Stimulated activated CD8-positive, alpha-beta memory T cell treated with anti-CD3 and anti-CD28 coated beads, Interleukin-12 subunit alpha, Interleukin-12 subunit beta, amount 100 ng/mL, for 24 hours (primary cell): ENCODE measurements around the gene CDH4.
"Not testable (repeated sequence)": the region's sequence is repeated elsewhere in the genome, so short reads cannot be mapped to it uniquely, and the experiment has no call there.

Experiments
- DNase-seq: peaks from one replicate; pipeline ENCODE4 v3.0.0-alpha.2; 2020; ENCODE audit errors: extremely low read depth

CDH4 gene

DNA sequence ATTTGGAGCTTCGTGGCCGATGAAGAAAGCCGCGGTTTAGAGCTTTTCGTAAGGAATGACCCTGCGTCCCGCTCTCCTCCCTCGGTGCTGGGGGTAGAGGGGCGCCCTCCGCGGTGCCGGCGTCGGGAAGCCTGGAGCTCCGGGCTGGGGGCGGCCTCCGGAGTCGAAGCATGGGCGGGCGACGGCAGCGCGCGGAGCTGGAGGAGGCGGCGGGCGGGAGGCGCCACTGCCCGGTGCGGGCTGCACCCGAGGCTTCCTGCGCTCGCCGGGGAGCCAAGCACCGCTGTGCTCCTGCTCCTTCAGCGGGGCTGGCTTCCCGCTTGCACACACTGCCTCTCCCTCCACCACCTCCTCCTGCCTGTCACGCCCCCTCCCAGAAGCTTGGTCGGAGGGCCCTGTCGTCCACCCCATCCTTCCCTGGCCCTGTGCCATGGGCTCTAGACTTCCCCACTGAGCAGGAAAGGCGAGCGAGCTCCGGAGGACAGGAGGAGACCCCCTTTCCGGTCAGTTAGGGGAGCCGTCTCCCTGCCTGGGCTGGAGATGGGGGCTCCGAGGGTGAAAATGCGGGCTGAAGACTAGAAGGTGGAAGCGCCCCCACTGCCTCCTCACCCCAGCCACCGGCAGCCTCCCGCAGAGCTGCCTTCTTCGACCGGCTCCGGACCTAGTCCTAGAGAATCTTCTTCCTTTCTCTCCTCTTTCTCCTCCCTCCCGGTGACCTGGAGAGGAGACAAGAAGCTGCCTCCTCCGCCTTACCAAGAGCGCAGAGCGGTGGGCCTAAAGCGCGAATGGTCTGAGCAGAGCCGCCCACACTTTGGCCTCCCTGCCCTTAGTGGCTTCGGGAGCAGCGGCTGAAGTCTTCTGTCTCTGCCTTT is 1.8 kb downstream of the CDH4 start:
- no peak for DNase-seq

DNA sequence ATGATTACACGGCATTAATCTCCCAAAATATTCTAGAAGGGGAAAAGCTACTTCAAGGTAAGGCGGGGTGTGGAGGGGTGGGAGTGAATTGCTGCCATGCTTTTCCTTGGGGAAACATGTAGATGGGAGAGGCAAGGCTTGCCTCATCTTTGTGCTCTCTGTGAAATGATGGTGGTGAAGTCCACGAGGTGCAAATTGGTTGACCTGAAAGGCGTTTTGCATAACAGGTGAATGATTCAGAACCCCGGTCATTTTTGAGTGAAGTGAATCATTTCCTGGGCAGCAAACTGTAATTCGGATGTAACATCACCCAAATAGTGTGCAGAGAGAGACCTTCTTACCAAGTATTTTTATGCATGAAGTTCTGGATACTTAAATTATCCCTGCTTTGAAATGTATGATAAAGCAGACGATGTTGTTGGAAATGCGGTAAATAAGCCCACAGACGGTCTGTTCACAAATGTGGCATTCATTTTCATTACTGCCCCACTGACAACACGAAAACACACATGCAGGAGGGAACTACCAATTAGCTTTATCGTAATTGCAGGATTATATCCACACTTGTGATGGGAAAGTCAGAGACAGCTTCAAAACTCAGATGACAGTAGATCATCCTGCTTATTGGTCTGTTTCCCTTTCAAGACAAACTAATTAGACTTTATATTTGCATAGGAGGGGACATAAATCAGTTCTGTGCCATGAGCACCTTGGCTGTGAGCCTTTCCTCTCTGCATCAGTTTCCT is 3.0 kb downstream of the CDH4 start:
- no peak for DNase-seq

DNA sequence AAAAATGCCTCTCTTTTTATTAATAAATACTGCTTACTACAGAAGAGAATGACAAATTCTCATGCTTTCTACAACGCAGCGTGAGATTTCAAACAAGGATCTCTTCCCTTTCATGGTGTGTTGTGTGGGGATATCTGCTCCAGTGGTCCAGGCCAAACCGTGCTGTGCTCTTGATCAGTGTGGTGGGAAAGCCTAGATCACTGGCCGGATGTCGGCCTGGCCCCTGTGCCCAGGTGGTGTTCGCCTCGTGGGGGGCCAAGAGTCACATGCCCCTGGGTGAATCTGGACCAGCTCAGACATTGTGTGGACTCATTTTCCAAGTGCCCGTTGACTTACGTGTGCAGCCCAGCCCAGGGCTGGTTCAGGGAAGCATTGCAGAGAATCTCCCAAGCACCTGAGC is 4.3 kb downstream of the CDH4 start:
- DNase-seq: no peak

DNA sequence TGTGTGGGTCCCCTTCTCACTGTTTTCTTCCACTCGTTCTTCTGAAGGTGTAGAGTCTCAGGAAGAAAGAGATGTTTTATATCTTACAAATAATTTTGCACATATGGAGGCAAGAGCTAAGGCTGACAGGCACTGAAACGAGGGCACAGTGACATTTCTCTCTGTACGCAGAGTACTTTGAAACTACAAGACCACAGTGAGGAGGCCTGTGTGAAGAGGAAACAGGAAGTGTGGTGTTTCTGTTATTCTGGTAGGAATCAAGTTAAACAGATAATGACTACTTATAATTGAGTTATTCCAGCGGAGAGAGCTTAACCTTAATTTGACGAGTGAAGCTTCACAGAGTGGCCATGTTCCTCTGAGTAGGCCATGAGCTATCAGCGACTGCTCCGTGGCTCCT is 4.8 kb downstream of the CDH4 start:
- DNase-seq: no peak

DNA sequence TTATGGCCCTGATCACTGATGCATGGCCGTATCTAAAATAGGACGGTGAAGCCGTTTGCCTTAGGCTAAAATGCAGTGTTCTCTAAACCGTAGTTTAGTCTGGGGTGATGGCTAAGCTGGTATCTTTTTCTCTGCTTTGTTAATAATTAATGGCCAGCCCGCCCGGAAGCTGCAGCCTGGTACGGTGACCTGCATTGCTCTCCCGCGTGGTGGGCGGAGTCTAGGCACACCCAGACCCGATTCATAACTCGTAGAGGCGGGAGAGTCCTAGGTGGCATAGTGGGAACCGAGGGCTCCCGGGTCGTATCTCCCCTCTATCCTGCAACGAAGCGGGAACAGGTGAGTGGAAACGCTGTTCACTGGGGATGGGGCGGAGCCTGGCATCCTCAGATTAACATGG is 5.5 kb downstream of the CDH4 start:
- DNase-seq: no peak

DNA sequence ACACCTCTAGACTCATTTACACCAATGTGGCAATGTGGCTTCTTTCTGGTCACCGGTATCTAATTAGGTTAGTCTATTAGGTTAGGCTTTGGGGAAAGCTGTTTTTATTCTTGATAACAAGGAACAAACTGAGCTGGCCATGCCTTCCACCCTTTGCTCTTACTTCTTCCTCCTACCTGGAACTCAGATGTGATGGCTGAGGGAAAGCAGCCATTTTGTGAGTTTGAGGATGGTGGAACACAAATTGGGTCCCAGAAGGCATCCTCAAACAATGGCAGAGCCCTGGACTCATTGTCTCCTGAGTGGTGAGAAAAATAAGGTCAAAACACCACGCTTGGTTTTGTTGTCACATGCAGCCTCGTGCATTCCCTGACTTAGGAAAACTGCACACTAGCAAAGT is 7.7 kb downstream of the CDH4 start:
- no peak for DNase-seq

DNA sequence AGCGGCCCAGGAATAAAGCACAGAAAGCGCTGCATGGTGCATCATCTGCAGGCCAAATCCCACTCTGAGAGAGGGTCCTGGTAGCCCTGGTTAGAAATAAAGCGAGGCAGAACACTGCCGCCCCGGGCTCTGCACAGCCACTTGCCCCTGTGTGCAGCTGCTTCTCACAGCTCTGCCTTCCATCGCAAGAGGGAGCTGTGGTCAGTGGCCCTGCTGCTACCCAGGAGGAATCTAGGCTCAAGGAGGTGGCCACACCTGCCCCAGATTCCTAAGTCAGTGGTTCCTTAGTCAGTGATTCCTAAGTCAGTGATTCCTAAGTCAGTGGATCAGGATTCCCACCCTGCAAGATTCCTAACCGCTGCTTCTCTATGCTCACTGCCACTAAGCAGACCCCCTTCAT is 8.8 kb downstream of the CDH4 start:
- DNase-seq: no peak

DNA sequence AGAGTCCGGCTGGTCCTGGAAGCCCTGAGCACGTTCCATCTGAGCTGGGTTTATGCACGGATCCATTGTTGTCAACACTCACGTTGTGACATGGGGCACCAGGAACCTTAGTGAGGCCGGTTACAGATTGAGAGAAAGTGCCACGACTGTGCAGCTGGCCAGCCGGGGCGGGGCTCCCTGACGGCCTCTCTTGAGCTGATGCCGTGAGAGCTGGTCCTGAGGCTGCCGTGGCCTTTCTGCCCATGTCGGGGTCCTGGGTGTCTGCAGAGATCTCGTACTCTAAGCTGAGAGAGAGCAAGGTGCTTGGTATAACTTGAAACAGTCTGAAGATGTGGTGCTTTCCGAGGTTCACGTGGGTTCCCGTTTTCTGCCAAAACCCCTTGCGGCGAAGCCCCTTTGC is 10.0 kb downstream of the CDH4 start:
- no peak for DNase-seq

DNA sequence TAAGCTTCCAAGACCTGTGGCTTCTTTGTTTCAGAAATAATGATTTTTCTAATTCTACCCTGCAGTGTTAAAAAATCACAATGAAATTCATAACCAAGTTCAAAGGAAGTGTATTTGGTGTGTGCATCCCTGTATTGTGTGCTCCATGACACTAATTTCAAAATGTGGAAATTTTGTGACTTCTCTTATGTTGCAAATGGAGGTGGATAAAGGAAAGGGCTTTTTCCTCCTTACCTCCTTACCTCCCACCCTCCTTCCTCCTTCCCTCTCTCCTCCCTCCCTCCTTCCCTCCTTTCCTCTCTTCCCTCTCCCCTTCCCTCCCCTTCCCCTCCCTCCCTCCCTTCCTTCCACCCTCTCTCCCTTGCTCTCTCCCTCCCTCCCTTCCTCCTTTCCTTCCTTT is 10.5 kb downstream of the CDH4 start:
- DNase-seq: no peak

DNA sequence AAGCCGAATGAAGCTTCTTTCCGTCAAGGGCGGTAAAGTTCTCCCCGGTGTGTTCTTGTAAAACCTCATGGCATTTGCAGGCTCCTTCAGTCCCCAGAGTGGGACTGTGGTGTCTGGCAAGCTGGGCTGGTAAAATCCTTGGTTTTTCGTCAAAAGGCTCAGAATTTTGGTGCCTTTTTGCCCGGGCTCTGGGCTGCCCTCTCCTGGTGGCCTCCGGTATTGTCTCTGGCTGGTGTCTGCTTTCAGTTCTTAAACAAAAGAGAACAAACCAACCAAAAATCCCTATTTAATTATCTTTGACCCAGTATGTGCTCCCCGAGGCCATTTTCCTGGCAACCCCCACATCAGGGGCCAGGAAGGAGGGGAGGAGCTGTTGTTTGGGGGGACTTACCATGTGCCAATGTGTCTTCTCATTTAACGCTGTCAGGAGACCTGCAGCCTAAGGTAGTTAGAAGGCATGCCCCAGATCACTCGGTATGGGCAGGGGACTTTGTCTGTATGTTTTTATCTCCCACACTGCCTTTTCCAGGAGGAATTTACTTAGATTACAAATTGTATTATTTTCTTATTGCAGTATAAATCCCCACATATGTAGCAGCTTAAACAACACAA is 11.1 kb downstream of the CDH4 start:
- DNase-seq: no peak

DNA sequence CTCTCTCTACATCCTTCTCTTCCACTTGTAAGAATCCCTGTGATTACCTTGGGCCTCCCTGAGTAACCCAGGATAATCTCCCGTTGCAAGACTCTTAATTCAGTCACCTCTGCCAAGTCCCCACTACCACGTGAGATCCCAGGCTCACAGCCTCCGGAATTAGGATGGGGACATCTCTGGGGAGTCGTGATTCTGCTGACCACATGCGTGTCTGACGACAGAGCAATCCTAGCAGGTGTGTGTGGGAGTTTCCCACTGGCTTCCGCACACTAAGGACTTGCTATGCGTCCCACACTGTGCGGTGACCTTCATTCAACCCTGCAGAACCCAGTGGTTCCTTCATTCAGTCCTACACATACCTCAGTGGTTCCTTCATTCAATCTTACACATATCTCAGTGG is 11.9 kb downstream of the CDH4 start:
- no peak for DNase-seq

DNA sequence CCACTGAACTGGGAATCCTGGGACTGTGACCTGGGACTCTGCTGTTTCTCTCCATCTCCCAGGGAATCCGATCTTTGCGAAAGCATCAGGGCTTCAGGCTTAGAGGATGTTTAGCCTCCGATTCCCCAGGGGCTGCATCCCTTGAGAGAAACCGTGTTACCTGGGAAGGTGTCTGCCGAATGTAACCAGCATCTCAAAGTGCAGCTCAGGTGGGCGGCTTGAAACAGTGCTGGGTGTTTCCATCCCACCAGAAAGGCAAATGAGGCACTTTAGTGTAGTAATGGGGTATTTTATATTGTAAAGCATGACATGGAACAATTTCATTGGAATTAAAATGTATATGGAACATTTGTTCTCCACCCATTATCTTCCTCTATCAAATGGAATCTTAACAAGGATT is 15.2 kb downstream of the CDH4 start:
- DNase-seq: no peak

DNA sequence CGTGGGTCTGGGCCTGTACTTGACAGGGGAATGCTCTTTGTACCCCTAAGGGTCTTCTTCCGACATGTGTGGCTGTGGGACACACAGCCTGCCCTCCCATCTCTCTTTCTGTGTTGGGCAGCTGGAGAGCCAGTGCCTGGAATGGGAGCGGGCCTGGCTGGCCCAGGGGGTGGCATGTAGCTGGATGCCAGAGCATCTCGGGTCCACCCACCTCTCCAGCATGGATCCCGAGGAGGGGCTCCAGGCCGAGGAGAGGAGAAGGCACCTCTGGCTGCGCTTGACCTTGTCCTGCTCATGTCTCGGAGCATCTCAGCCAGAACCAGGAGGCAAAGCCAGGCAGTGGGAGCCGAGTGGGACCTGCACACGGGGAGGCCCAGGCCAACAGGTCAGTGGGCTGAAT is 16.0 kb downstream of the CDH4 start:
- DNase-seq: no peak

DNA sequence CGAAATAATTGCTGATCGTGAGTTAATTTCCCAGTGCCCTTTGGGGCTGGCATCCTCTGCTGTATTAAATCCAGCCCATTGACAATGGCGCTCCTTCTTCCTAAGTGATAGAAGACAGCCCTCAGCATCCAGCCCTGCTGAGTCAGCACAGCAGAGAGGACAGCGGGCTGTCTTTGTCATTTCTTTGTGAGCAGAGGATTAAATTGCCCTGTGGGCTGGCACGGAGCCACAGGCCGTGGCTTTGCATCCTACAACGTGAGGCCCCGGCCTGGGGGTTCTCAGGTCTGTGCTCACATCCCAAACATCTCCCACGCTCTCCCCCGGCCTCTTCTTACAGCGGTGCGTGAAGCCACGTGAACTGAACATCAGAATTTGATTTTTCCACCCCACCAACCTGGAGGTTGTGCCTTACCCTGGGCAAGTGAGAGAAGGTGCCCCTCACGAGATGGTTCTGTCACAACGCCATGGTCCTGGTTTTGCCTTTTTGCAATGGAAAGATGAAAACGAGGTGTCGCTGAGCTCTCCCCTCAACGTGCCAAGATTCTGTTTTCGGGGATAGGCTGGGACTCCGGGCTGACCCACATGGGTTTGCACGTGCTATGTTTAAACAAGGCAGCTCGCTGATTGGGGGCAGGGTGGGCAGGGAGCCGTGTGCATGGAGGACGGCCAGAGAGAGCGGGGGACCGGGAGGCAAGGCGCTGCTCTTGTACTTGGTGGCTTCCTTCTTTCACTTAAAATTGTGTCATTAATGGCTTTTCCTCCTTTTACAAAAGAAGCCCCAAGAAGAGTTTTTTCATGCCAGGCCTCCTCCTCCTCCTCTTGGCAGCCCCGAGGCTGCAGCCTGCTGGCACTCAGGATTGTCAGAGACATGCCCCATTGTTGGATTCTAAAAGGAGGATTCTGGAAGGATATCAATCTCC is 19.5 kb downstream of the CDH4 start:
- no peak for DNase-seq

DNA sequence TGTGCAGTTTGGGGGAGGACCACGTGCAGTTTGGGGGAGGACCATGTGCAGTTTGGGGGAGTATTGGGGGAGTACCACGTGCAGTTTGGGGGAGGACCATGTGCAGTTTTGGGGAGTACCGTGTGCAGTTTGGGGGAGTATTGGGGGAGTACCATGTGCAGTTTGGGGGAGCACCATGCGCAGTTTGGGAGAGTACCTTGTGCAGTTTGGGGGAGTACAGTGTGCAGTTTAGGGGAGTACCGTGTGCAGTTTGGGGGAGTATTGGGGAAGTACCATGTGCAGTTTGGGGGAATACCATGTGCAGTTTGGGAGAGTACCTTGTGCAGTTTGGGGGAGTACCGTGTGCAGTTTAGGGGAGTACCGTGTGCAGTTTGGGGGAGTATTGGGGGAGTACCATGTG is 21.0 kb downstream of the CDH4 start:
- DNase-seq: not testable (repeated sequence)

DNA sequence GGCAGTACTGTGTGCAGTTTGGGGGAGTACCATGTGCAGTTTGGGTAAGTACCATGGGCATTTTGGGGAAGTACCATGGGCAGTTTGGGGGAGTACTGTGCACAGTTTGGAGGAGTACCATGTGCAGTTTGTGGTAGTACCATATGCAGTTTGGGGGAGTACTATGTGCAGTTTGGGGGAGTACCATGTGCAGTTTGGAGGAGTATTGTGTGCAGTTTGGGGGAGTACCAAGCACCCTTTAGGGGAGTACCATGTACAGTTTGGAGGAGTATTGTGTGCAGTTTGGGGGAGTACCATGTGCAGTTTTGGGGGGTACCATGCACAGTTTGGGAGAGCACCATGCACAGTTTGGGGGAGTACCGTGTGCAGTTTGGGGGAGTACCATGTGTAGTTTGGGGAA is 21.6 kb downstream of the CDH4 start:
- not testable (repeated sequence) for DNase-seq

DNA sequence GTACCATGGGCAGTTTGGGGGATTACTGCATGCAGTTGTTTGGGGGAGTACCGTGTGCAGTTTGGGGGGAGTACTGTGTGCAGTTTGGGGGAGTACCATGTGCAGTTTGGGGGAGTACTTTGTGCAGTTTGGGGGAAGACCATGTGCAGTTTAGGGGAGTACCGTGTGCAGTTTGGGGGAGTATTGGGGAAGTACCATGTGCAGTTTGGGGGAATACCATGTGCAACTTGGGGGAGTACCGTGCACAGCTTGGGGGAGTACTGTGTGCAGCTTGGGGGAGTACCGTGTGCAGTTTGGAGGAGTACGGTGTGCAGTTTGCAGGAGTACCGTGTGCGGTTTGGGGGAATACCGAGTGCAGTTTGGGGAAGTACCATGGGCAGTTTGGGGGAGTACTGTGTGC is 22.3 kb downstream of the CDH4 start:
- no peak for DNase-seq

DNA sequence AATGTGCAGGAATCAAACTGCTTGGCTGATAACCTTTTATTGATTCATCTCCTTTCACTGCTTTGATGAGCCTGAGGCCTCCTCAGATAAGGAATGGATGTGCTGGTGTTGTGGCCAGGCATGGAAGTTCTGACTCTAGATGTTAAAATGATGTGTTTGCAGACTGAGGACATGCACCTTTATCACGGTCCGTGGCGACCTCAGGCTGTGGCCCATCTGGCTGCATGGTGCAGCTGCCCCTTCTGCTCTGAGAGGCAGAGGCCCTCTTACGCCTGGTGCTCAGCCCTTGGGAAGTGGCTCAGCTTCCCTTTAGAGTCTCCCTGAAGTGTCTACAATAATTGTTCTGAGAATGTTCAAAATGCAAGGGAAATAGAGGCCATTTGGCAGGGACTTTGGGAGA is 26.2 kb downstream of the CDH4 start:
- DNase-seq: no peak

DNA sequence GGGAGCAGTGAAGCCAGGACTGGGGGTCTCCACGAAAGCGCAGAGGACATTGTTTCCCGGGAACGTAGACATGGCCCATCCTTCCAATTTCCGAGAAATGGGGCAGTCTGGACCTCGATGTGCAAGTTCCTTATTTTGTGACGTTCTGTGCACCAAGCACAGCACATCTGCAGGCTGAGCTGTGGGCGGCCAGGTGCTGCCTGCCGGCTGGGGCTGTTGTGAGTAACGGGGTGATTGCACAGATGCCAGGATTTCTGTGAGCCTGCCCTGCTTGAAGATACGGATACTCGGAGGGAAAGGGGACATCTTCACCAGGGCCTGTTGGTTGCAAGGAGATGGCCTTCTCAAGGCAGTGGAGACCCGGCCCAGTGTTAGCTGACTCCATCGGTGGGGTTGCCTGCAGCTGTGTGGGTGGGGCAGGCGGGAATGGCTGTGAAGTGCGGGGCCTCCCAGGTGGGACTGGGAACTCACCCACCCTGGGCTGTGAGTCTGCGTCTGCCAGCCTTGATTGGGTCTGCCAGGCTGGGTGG is 27.6 kb downstream of the CDH4 start:
- DNase-seq: no peak

DNA sequence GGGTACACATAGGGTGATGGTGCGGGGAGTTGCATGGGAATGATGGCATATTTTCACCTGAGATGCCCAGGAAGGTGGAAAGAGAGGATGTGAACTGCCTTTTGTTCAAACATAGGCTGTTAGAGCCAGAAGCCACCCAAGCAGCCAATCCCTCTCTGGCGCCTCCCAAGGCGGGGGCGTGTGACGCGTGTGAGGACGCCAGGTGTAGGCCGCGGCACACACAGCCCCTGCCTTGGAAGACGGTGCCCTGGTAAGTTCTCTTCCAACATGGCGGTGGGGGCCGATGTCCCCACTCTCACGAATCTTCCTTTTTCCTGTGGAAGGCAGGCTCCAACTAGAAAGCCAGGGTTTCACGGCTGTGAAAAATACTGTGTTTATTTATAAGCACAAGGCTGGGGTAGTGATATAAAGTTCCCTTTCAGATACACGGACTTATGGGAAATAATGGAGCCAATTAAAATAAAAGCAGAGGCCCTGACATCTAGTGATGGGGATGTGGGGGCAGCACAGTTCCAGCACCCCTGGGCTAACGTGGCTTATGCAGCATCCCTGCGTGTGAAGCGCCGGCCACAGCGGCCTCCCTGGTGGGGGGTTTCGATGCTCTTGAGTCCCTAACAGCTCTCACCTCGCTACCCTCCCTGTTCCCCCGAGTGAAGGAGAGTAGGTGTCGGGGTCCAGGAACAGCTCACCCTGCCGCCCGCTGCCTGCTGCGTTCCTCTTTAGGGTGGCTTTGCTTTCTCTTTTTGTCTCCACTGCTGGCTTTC is 28.3 kb downstream of the CDH4 start:
- no peak for DNase-seq

DNA sequence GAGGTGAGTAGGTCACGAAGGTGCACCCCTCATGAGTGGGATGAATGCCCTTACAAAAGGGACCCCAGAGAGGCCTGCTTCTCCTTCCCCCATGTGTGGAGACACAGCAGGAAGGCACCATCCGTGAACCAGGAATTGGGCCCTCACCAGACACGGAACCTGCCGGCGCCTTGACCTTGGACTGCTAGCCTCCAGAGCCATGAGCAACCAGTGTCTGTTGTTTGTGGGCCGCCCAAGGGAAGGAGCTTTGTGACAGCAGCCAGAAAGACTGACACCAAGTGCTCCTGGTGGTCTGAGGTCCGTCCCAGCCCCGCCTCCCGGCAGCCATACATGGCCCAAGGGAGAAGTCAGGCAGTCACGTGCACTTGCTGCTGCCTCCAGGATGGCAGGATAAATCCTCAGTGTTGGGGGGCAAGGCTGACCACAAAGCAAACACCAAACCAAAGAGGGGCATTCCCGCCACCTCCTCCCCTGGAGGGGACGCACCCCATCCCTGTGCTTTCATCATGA is 29.3 kb downstream of the CDH4 start:
- DNase-seq: no peak
